SH-SY5Y (cell line): ENCODE results near the gene CMAS.

Experiments
- GATA2 ChIP-seq: IDR thresholded peaks from 2 replicates; pipeline ENCODE4 v1.6.1; 2011; ENCODE audit warnings: mild to moderate bottlenecking, low read depth, low read length
- GATA3 ChIP-seq: IDR thresholded peaks from 2 replicates; pipeline ENCODE4 v1.6.1; 2011; ENCODE audit warnings: low read depth, mild to moderate bottlenecking, low read length, moderate library complexity

The CMAS gene

GRCh38 chr12:22069851-22070250, 23.8 kb downstream of the CMAS start:
- TF ChIP-seq GATA3: no peak
- TF ChIP-seq GATA2: no peak

GRCh38 chr12:22082190-22082701, 36.2 kb downstream of the CMAS start:
- TF ChIP-seq GATA3 (no peak), GATA2 (no peak)

DNA sequence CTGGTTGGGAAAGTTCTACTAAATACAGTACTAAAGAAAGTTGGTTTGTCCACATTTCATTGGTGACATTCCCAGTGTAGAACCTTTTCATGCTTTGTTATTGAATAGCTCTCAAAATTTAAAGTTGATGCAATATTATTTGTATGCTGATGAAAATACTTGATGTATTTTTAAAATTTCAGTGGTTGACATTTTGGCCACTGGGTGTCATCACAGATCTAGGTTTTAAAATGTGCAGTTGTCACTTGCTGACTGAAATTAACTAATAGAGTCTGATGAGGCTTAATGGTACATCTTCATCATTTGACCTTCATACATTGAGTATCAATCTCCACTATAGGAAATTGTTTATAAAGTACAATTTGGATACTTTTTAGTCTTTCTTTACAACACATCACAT, 37.1 kb downstream of the CMAS start:
- TF ChIP-seq GATA3: no peak
- TF ChIP-seq GATA2: no peak

GRCh38 chr12:22084852-22085251, 38.8 kb downstream of the CMAS start:
- no peak for TF ChIP-seq GATA3
- no peak for TF ChIP-seq GATA2

DNA sequence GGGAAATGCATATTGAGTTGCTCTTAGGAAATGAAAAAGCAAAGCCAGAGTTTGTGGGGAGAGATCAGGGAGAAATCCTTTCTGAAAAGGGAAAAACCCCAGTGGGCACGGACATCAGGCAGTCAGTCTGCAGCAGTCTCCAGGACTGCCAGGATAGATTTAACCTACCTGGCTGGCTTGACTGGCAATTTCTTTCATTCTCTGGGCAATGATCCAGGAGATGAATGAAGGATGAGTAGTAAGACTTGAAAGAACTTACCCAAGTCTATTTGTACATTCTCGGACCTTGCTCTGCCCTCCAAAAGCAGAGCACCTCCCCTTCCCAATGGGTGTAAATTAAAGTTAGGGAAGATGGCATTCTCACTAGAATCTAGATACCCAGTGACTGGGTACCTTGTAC, 42.9 kb downstream of the CMAS start:
- no peak for TF ChIP-seq GATA3
- TF ChIP-seq GATA2: no peak

- TF ChIP-seq GATA2 (no peak), GATA3 (no peak)
Observed at GRCh38 chr12:22089486-22089885, 43.5 kb downstream of the CMAS start.

- no peak for TF ChIP-seq GATA3
- TF ChIP-seq GATA2: no peak
Observed at GRCh38 chr12:22100958-22101748, 55.1 kb downstream of the CMAS start.

DNA sequence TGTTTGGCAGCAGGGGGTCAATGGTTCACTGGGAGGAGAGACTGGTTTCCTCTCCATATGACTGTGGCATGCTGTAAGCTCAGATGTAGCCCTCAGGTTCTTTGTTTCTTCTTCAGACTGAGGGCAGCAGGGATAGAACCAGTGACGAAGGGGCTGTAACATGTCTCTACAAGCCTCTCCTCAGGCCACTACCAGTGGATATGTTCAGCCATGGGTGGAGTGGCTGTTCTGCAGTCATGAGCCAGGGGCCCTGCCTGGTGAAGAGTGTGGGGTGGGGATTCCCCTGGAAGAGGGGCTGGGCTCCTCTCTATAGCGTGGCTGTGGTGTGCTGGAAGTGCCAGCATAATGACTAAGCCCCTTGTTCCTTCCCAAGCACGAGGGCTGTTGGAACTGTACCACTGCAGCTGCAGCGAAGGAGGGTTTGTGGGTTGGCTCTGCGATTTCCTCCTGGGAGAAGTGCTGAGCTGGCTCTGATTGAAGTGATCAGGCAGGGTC, 55.8 kb downstream of the CMAS start:
- TF ChIP-seq GATA3: no peak
- no peak for TF ChIP-seq GATA2

DNA sequence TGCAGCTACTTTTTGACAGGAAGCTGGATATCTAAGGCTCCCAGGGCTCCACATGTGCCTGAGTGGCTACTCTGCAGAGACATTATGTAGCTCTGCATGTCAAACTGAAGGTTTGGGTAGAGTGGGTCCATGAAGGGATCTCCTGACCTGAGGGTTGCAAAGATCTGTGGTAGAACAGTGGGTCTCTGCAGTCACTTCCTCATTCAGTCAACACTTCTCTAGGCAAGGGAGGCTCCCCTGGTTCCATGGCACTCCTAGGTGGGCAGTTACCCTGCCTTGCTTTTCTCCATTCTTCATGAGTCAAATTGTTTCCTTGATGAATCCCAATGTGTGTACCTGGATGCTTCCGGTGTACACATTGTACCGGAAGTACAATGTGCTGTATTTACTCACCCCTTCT, 57.4 kb downstream of the CMAS start:
- TF ChIP-seq GATA3: no peak
- TF ChIP-seq GATA2: no peak

DNA sequence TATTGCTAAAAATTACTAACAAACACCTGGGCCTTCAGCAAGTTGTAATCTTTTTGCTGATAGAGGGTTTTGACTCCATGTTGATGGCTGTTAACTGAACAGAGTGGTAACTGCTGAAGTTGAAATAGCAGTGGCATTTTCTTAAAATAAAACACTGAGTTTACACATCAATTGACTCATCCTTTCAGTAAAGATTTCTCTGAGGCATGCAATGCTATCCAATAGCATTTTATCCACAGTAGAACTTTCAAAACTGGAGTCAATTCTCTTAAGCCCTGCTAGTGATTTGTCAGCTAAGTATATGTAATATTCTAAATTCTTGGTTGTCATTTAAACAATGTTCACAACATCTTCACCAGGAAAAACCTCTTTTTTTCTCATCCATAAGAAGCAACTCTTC, 59.5 kb downstream of the CMAS start:
- TF ChIP-seq GATA2 (no peak), GATA3 (no peak)

GRCh38 chr12:22110176-22110575, 64.2 kb downstream of the CMAS start:
- TF ChIP-seq GATA2: no peak
- no peak for TF ChIP-seq GATA3
